HL-60 (cell line): Measurements from ENCODE around the gene FNDC1.

Experiments used
- CTCF ChIP-seq: IDR thresholded peaks from one replicate; pipeline ENCODE4 v1.5.1; 2011; ENCODE audit warnings: low read length, control low read depth, inconsistent platforms; ENCODE audit not compliant: insufficient read depth
- GABPA ChIP-seq: IDR thresholded peaks from 2 replicates; pipeline ENCODE4 v1.6.1; 2012; ENCODE audit warnings: low read depth
- POLR2AphosphoS5 ChIP-seq: IDR thresholded peaks from 2 replicates; pipeline ENCODE4 v1.6.1; 2012; ENCODE audit warnings: low read depth
- REST ChIP-seq: IDR thresholded peaks from 2 replicates; pipeline ENCODE4 v1.6.1; 2012; ENCODE audit warnings: low read depth; ENCODE audit not compliant: insufficient replicate concordance
- SPI1 ChIP-seq: IDR thresholded peaks from 2 replicates; pipeline ENCODE4 v1.6.1; 2012; ENCODE audit warnings: low read depth, mild to moderate bottlenecking, borderline replicate concordance

DNA sequence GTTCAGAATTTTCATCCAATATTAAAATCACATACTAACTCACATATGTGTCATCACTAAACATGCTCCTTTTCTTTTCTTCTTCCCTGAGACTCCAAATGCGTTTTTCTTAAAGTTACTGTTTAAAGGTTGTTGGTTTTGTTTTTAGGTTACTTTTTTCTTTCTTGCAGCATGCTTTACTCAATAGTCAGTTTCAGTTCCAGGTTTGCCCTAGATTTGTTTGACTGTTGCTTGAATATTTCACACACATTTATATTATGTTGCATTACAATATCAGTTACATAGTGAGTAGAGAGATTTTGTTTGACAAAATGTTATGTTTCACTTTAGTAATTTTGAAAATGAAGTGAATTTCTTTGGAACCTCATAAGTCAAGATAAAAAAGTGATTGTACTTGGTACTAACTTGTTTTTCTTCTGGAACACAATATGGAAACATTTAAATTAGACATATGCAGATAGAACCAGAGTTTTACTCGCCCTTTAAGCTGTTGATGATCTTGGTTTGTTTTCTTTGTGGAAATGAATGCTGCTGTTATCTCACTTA lies 27.3 kb downstream of the FNDC1 start:
- TF ChIP-seq CTCF (no peak), REST (no peak), POLR2AphosphoS5 (no peak), GABPA (no peak), SPI1 (no peak)
